Stomach (tissue), 9 donors: Measurements from ENCODE around the gene XG. TPM values are rescaled to one million over a fixed set of nuclear protein-coding genes. Genes with fewer than 3 reads are reported as not detected.
"Not testable (repeated sequence)": the region's sequence is repeated elsewhere in the genome, so short reads cannot be mapped to it uniquely, and the experiment has no call there.

Experiments
- DNase-seq, 2 donors: peaks; one replicate each; pipeline versions ENCODE4 v3.0.0 to v3.0.0-alpha.2; 2013 to 2019
- H3K27ac ChIP-seq, 5 donors: fragments of 200-600 bp in 4 of 5; sonication (generic) in 4 of 5; one replicate each; pipeline ENCODE4 v1.5.1; 2013 to 2019; ENCODE audit warnings: mild to moderate bottlenecking in 1 of 5, moderate library complexity in 1 of 5
- H3K27me3 ChIP-seq, 3 donors: fragments of 200-600 bp; sonication (generic); one replicate each; pipeline ENCODE4 v1.5.1; 2017 to 2019; ENCODE audit warnings: mixed run types in 1 of 3
- H3K36me3 ChIP-seq, 4 donors: fragments of 200-600 bp; sonication (generic); 1 replicate in 3 of 4; 2 replicates in 1 of 4; pipeline ENCODE4 v1.5.1; 2016 to 2019
- H3K4me1 ChIP-seq, 4 donors: fragments of 200-600 bp; sonication (generic); one replicate each; pipeline ENCODE4 v1.5.1; 2016 to 2019
- H3K4me3 ChIP-seq, 4 donors: fragments of 200-600 bp; sonication (generic) in 3 of 4; one replicate each; pipeline ENCODE4 v1.5.1; 2016 to 2019; ENCODE audit warnings: mild to moderate bottlenecking in 1 of 4
- H3K9me3 ChIP-seq, 4 donors: fragments of 200-600 bp; sonication (generic); one replicate each; pipeline ENCODE4 v1.5.1; 2016 to 2019
- EP300 ChIP-seq: sonication (generic); formaldehyde crosslinking; IDR thresholded peaks from one replicate; pipeline ENCODE4 v1.6.1; 2017; ENCODE audit warnings: antibody characterized with exemption
- POLR2A ChIP-seq, 4 donors: fragments of 450-650 bp; IDR thresholded peaks; one replicate each; pipeline ENCODE4 v1.6.1; 2016; ENCODE audit warnings: antibody characterized with exemption in 4 of 4, control low read depth in 2 of 4, mild to moderate bottlenecking in 1 of 4, moderate library complexity in 1 of 4
- POLR2AphosphoS5 ChIP-seq, 3 donors: sonication (generic); formaldehyde crosslinking; IDR thresholded peaks; one replicate each; pipeline ENCODE4 v1.6.1; 2016; ENCODE audit warnings: antibody characterized with exemption in 3 of 3
- WGBS, 5 donors: extraction: QIAGEN DNeasy Blood & Tissue Kit in 3 of 5; methylation state at CpG; one replicate each; pipeline versions ENCODE4 v1.1.5 to v1.1.7; 2013 to 2018; 5-methylcytosine and 5-hydroxymethylcytosine counted together
- intact Hi-C: fragments of 100-400 bp; cut with DNase I; formaldehyde crosslinking; loops from one replicate; pipeline ENCODE4 v1.15.1; 2023; ENCODE audit warnings: low total_unique reads
- polyA plus RNA-seq, 3 donors: library from polyadenylated mRNA; stranded (reverse); fragments of 200-250 nt; gene quantifications; one replicate each; pipeline ENCODE4 v1.2.3, GENCODE V29; 2013
- total RNA-seq, 5 donors: library from RNA; depleted of rRNA; stranded (reverse); fragments of >200 nt; gene quantifications; one replicate each; pipeline versions ENCODE4 v1.1.0 to v1.2.3, GENCODE V29; 2014 to 2016
- TF ChIP-seq, protein P1 (sequence below), 7 experiments: fragments of 450-650 bp in 4 of 7; fragments of 200-600 bp in 3 of 7; sonication (generic) in 3 of 7; IDR thresholded peaks; one replicate each; pipeline ENCODE4 v1.5.1; 2016 to 2019; ENCODE audit warnings: antibody characterized with exemption in 7 of 7, control low read depth in 2 of 7, mild to moderate bottlenecking in 1 of 7
- donor health status: healthy with polysubstance abuse.
- donor health status: Bipolar disorder and iron deficiency.
- donor health status: healthy.

XG gene
- total and polyA plus RNA-seq, 8 donors: 0.70 TPM; not detected in 7

DNA sequence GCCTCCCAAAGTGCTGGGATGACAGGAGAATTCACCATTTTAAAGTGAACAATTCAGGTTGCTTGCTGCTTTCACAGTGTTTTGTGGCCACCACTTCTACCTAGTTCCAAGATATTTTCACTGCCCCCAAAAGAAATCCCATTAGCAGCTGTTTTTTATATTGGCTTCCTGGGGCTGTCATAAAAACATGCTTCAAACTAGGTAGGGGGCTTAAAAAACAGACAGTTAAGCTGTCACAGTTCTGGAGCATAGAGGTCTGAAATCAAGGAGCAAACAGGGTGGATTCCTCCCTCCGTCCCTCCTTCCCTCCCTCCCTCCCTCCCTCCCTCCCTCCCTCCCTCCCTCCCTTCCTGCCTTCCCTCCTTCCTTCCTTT lies 3.0 kb upstream of the XG start:
- 36 to 83% (median 55%) methylated on average over 1 of the region's 1 CpG for WGBS, 5 donors
- H3K27ac ChIP-seq: no peak overlapping the region
- no peak for DNase-seq
- TF ChIP-seq POLR2A (IDR thresholded peaks at IDR 0.05): no peak
- no peak for TF ChIP-seq POLR2AphosphoS5 (IDR thresholded peaks at IDR 0.05)
- no peak for TF ChIP-seq EP300
- TF ChIP-seq, protein P1, sequence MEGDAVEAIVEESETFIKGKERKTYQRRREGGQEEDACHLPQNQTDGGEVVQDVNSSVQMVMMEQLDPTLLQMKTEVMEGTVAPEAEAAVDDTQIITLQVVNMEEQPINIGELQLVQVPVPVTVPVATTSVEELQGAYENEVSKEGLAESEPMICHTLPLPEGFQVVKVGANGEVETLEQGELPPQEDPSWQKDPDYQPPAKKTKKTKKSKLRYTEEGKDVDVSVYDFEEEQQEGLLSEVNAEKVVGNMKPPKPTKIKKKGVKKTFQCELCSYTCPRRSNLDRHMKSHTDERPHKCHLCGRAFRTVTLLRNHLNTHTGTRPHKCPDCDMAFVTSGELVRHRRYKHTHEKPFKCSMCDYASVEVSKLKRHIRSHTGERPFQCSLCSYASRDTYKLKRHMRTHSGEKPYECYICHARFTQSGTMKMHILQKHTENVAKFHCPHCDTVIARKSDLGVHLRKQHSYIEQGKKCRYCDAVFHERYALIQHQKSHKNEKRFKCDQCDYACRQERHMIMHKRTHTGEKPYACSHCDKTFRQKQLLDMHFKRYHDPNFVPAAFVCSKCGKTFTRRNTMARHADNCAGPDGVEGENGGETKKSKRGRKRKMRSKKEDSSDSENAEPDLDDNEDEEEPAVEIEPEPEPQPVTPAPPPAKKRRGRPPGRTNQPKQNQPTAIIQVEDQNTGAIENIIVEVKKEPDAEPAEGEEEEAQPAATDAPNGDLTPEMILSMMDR (IDR thresholded peaks at IDR 0.05): no peak
- H3K4me1 ChIP-seq: peaks cover 0 to 16% (median 11%) of the 10 kb centered on the region in 4 donors
- intact Hi-C loops: no loop called here
- no peak overlapping the region for H3K4me3 ChIP-seq
- H3K36me3 ChIP-seq: peaks cover 0 to 2% (median 0%) of the 10 kb centered on the region in 4 donors
- no peaks in the 10 kb centered on the region for H3K9me3 ChIP-seq
- H3K27me3 ChIP-seq: no peaks in the 10 kb centered on the region

DNA sequence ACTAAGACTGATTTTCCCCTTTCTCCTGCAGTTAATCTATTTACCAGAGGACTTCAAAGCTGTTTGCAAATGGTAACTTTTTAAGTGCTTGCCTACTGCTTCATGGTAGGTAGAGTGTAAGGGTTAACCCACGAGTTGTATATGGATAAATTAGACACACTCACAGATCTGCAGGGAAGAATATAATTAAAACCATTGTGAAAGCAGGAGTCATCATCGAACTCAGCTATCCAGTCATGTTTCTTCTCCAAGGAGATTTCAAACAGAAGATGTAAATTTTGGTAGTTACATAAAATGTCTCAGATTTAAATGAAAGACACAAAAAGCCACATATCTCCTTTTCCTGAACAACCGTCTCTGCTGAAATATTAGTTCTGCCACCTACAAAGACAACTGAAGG lies 549 bp upstream of the XG start:
- peaks cover 0 to 5% (median 2%) of the 10 kb centered on the region in 4 donors for H3K4me1 ChIP-seq
- no peaks in the 10 kb centered on the region for H3K36me3 ChIP-seq
- intact Hi-C loops: no loop called here
- TF ChIP-seq POLR2A (IDR thresholded peaks at IDR 0.05): no peak
- no peak for TF ChIP-seq EP300
- TF ChIP-seq, protein P1 (IDR thresholded peaks at IDR 0.05): no peak
- TF ChIP-seq POLR2AphosphoS5 (IDR thresholded peaks at IDR 0.05): no peak
- no peak overlapping the region for H3K27ac ChIP-seq
- H3K9me3 ChIP-seq: no peaks in the 10 kb centered on the region
- H3K27me3 ChIP-seq: no peaks in the 10 kb centered on the region
- H3K4me3 ChIP-seq: no peak overlapping the region
- WGBS, 5 donors: 51 to 78% (median 57%) methylated on average over 3 of the region's 3 CpGs
- DNase-seq: no peak

DNA sequence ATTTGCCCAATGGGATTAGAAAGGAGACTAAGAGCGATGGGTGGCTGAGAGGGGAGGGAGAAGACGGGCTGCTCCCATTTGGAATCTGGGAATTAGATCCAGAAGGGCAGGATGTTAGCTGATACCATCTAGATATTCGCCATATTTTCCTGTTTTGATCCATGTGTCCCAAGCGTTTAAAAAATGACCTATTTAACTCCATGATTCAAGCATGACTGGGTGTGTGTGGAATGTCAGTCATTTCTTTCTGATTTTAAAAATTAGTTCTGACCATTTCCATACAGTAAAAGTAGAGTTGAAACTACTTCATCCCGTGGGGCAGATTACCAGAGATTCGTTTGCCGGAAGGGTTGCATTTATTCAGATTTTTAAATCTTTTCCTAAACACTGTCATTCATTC lies 601 bp downstream of the XG start:
- WGBS, 5 donors: 82 to 91% (median 86%) methylated on average over 5 to 7 of the region's 7 CpGs
- H3K4me3 ChIP-seq, H3K4me1 ChIP-seq, H3K9me3 ChIP-seq, H3K27ac ChIP-seq, intact Hi-C loops, H3K27me3 ChIP-seq, DNase-seq, H3K36me3 ChIP-seq: not testable (repeated sequence)

DNA sequence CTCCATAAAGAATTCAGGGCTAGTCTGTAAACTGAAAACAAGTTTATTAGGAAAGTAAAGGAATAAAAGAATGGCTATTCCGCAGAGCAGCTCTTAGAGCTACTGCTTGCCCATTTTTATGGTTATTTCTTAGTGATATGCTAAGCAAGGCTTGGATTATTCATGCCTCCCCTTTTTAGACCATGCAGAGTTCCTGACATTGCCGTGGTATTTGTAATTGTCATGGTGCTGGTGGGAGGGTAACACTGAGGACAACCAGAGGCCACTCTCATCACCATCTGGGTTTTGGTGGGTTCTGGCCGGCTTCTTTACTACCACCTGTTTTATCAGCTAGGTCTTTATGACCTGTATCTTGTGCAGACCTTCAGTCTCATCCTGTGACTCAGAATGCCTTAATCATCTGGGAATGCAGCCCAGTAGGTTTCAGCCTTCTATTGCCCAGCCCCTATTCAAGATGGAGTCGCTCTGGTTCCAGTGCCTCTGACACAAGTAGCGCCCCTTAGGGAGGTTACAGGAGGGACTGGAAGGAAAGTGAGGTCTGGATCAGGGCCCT lies 3.4 kb downstream of the XG start:
- H3K27me3 ChIP-seq, H3K36me3 ChIP-seq, H3K27ac ChIP-seq, DNase-seq, intact Hi-C loops, H3K4me1 ChIP-seq, H3K4me3 ChIP-seq, H3K9me3 ChIP-seq: not testable (repeated sequence)
- WGBS, 5 donors: 81 to 88% (median 86%) methylated on average over 5 of the region's 5 CpGs

DNA sequence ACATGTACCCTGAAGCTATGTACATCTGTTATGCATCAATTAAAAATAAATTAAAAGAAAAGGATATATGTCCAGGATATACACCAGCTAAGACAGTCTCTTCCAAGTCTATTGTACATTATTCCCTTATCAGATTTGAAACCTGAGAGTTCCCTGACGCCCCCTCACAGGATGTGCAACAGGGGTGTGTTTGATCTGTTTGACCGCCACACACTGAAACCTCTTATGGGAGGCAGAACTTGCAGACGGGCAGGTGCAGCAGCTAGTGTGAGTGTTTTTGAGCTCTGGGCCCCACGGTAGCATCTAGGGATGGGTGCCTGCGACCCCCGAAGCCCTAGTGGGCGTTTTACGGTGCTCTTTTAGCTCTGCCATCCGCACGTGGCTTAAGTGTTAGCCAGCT lies 4.7 kb downstream of the XG start:
- no peak for TF ChIP-seq EP300
- no peak overlapping the region for H3K27ac ChIP-seq
- no peak overlapping the region for H3K4me3 ChIP-seq
- no peaks in the 10 kb centered on the region for H3K4me1 ChIP-seq
- H3K9me3 ChIP-seq: no peaks in the 10 kb centered on the region
- no peak for DNase-seq
- H3K36me3 ChIP-seq: no peaks in the 10 kb centered on the region
- intact Hi-C loops: no loop called here
- no peaks in the 10 kb centered on the region for H3K27me3 ChIP-seq
- WGBS, 5 donors: 54 to 72% (median 70%) methylated on average over 10 of the region's 10 CpGs

DNA sequence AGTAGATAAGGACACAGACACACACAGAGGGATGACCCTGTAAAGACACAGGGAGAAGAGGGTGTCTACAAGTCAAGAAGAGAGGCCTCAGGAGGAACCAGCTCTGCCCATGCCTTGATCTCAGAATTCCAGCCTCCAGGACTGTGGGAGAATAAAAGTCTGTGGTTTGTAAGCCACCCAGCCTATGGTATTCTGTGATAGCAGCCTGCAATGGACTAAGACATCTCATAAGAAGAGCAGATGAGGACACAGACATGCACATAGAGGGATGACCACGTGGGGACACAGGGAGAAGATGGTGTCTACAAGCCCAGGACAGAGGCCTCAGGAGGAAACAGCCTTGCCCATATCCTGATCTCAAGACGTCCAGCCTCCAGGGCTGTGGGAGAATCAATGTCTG lies 9.4 kb downstream of the XG start:
- Histone ChIP-seq H3K4me3 (no peak overlapping the region), H3K4me1 (no peaks in the 10 kb centered on the region), H3K27ac (no peak overlapping the region), H3K9me3 (no peaks in the 10 kb centered on the region), H3K36me3 (no peaks in the 10 kb centered on the region), H3K27me3 (no peaks in the 10 kb centered on the region)
- DNase-seq: no peak
- intact Hi-C loops: no loop called here
- TF ChIP-seq, protein P1 (IDR thresholded peaks at IDR 0.05): no peak
- no peak for TF ChIP-seq POLR2A (IDR thresholded peaks at IDR 0.05)
- TF ChIP-seq EP300: no peak
- no peak for TF ChIP-seq POLR2AphosphoS5 (IDR thresholded peaks at IDR 0.05)
- whole genome bisulfite sequencing, 5 donors: 70 to 89% (median 85%) methylated on average over 2 of the region's 2 CpGs
